ENCODE results near the gene THSD7A. TPM values are rescaled to one million over a fixed set of nuclear protein-coding genes. Genes with fewer than 3 reads are reported as not detected.

Gene THSD7A
- total RNA-seq, 1 donor from 2014 or later: 3.5 TPM

- H3K27me3 Mint-ChIP-seq (ENCODE audit: low read depth, unreplicated experiment): no peaks in the 10 kb centered on the region
- H3K27me3 ChIP-seq (ENCODE audit: insufficient read depth, low read length): no peaks in the 10 kb centered on the region
- no peaks in the 10 kb centered on the region for H4K20me1 ChIP-seq (ENCODE audit: insufficient read depth, low read length)
- H3K9me3 ChIP-seq (ENCODE audit: insufficient read depth, low read depth, low read length): no peaks in the 10 kb centered on the region
- H3K36me3 ChIP-seq (ENCODE audit: insufficient read depth, low read length): no peaks in the 10 kb centered on the region
- H3K36me3 Mint-ChIP-seq (ENCODE audit: low read depth, unreplicated experiment): no peaks in the 10 kb centered on the region
- no peak for FAIRE-seq
- H3K4me1 Mint-ChIP-seq (ENCODE audit: low read depth, unreplicated experiment): no peaks in the 10 kb centered on the region
- no peak overlapping the region for H3K4me3 ChIP-seq (ENCODE audit: insufficient read depth, low read depth, low read length)
- TF ChIP-seq CTCF (IDR thresholded peaks at IDR 0.05; ENCODE audit: insufficient read depth, low read depth, low read length) (no peak), EZH2 (IDR thresholded peaks at IDR 0.05; ENCODE audit: insufficient read depth, low read length) (no peak)
- no peak overlapping the region for H3K4me3 Mint-ChIP-seq (ENCODE audit: unreplicated experiment)
- H2AFZ ChIP-seq (ENCODE audit: low read depth, low read length): no peak overlapping the region
- H3K9me3 Mint-ChIP-seq (ENCODE audit: unreplicated experiment): no peaks in the 10 kb centered on the region
- no peak for DNase-seq (ENCODE audit: low read depth)
- no peaks in the 10 kb centered on the region for H3K79me2 ChIP-seq (ENCODE audit: insufficient read depth, low read length)
- H3K27ac Mint-ChIP-seq (ENCODE audit: unreplicated experiment): no peak overlapping the region
- H3K27ac ChIP-seq (ENCODE audit: low read depth, low read length): no peak overlapping the region
- no peak overlapping the region for H3K4me2 ChIP-seq (ENCODE audit: low read length)
- H3K9ac ChIP-seq (ENCODE audit: low read length): no peak overlapping the region
- no peaks in the 10 kb centered on the region for H3K4me1 ChIP-seq (ENCODE audit: insufficient read depth, low read length)
Observed at GRCh38 chr7:11751807-11752389, 80.1 kb downstream of the THSD7A start.

GRCh38 chr7:11751315-11751714, 80.7 kb downstream of the THSD7A start:
- Mint-ChIP-seq H3K9me3 (ENCODE audit: unreplicated experiment) (no peaks in the 10 kb centered on the region), H3K27me3 (ENCODE audit: low read depth, unreplicated experiment) (no peaks in the 10 kb centered on the region), H3K27ac (ENCODE audit: unreplicated experiment) (no peak overlapping the region), H3K4me3 (ENCODE audit: unreplicated experiment) (no peak overlapping the region), H3K4me1 (ENCODE audit: low read depth, unreplicated experiment) (no peaks in the 10 kb centered on the region), H3K36me3 (ENCODE audit: low read depth, unreplicated experiment) (no peaks in the 10 kb centered on the region)
- H4K20me1 ChIP-seq (ENCODE audit: insufficient read depth, low read length): no peaks in the 10 kb centered on the region
- DNase-seq (ENCODE audit: low read depth): no peak
- H2AFZ ChIP-seq (ENCODE audit: low read depth, low read length): no peak overlapping the region
- H3K9me3 ChIP-seq (ENCODE audit: insufficient read depth, low read depth, low read length): no peaks in the 10 kb centered on the region
- H3K27ac ChIP-seq (ENCODE audit: low read depth, low read length): no peak overlapping the region
- H3K27me3 ChIP-seq (ENCODE audit: insufficient read depth, low read length): no peaks in the 10 kb centered on the region
- no peaks in the 10 kb centered on the region for H3K4me1 ChIP-seq (ENCODE audit: insufficient read depth, low read length)
- no peaks in the 10 kb centered on the region for H3K79me2 ChIP-seq (ENCODE audit: insufficient read depth, low read length)
- no peak for TF ChIP-seq EZH2 (IDR thresholded peaks at IDR 0.05; ENCODE audit: insufficient read depth, low read length)
- TF ChIP-seq CTCF (IDR thresholded peaks at IDR 0.05; ENCODE audit: insufficient read depth, low read depth, low read length): no peak
- no peak overlapping the region for H3K4me3 ChIP-seq (ENCODE audit: insufficient read depth, low read depth, low read length)
- no peak overlapping the region for H3K9ac ChIP-seq (ENCODE audit: low read length)
- no peak for FAIRE-seq
- no peaks in the 10 kb centered on the region for H3K36me3 ChIP-seq (ENCODE audit: insufficient read depth, low read length)
- H3K4me2 ChIP-seq (ENCODE audit: low read length): no peak overlapping the region

GRCh38 chr7:11750191-11750590, 81.8 kb downstream of the THSD7A start:
- Histone ChIP-seq H3K9me3 (ENCODE audit: insufficient read depth, low read depth, low read length) (no peaks in the 10 kb centered on the region), H3K27ac (ENCODE audit: low read depth, low read length) (no peak overlapping the region), H2AFZ (ENCODE audit: low read depth, low read length) (no peak overlapping the region), H3K4me2 (ENCODE audit: low read length) (no peak overlapping the region), H3K4me3 (ENCODE audit: insufficient read depth, low read depth, low read length) (no peak overlapping the region), H3K79me2 (ENCODE audit: insufficient read depth, low read length) (no peaks in the 10 kb centered on the region), H3K36me3 (ENCODE audit: insufficient read depth, low read length) (no peaks in the 10 kb centered on the region), H3K9ac (ENCODE audit: low read length) (no peak overlapping the region), H3K27me3 (ENCODE audit: insufficient read depth, low read length) (no peaks in the 10 kb centered on the region), H3K4me1 (ENCODE audit: insufficient read depth, low read length) (no peaks in the 10 kb centered on the region), H4K20me1 (ENCODE audit: insufficient read depth, low read length) (no peaks in the 10 kb centered on the region)
- no peaks in the 10 kb centered on the region for H3K4me1 Mint-ChIP-seq (ENCODE audit: low read depth, unreplicated experiment)
- H3K36me3 Mint-ChIP-seq (ENCODE audit: low read depth, unreplicated experiment): no peaks in the 10 kb centered on the region
- no peaks in the 10 kb centered on the region for H3K27me3 Mint-ChIP-seq (ENCODE audit: low read depth, unreplicated experiment)
- H3K27ac Mint-ChIP-seq (ENCODE audit: unreplicated experiment): no peak overlapping the region
- H3K4me3 Mint-ChIP-seq (ENCODE audit: unreplicated experiment): no peak overlapping the region
- H3K9me3 Mint-ChIP-seq (ENCODE audit: unreplicated experiment): no peaks in the 10 kb centered on the region
- DNase-seq (ENCODE audit: low read depth) (no peak), FAIRE-seq (no peak)
- no peak for TF ChIP-seq CTCF (IDR thresholded peaks at IDR 0.05; ENCODE audit: insufficient read depth, low read depth, low read length)
- TF ChIP-seq EZH2 (IDR thresholded peaks at IDR 0.05; ENCODE audit: insufficient read depth, low read length): no peak
